HEK293 (cell line): Measurements from ENCODE around the gene ANKRD11.

Source experiments
- CTCF ChIA-PET: fragments of 350-600 bp; formaldehyde crosslinking; extraction: SDS; loops from one replicate; lab custom pipeline; 2021; ENCODE audit warnings: antibody characterized with exemption; lab: Yijun Ruan, JAX
- POLR2A ChIA-PET: fragments of 300-600 bp; formaldehyde crosslinking; extraction: SDS; loops from one replicate; lab custom pipeline; 2020; ENCODE audit warnings: antibody characterized with exemption, inconsistent platforms; lab: Yijun Ruan, JAX
- H3K27ac ChIP-seq: fragments of 200-500 bp; sonication (Bioruptor generic); 2 replicates; pipeline ENCODE4 v1.5.1; 2014; ENCODE audit warnings: low read depth, low read length, control low read depth, inconsistent platforms; ENCODE audit errors: extremely low read depth
- H3K36me3 ChIP-seq, 2 experiments: fragments of 200-500 bp in 1 of 2; sonication (Bioruptor generic) in 1 of 2; 1 replicate in 1 of 2; 2 replicates in 1 of 2; pipeline ENCODE4 v1.5.1; 2014 to 2017; ENCODE audit warnings: inconsistent platforms in 2 of 2, low read length in 2 of 2; ENCODE audit not compliant: control insufficient read depth in 2 of 2, insufficient read depth in 1 of 2
- H3K4me1 ChIP-seq: fragments of 200-500 bp; sonication (Bioruptor generic); 2 replicates; pipeline ENCODE4 v1.5.1; 2014; ENCODE audit warnings: mild to moderate bottlenecking, low read length, inconsistent platforms; ENCODE audit not compliant: control insufficient read depth, insufficient read depth
- H3K4me3 ChIP-seq: 2 replicates; pipeline ENCODE4 v1.5.1; 2011; ENCODE audit warnings: low read depth, mild to moderate bottlenecking, control low read depth, low read length, moderate library complexity
- H3K9me3 ChIP-seq: fragments of 200-500 bp; sonication (Bioruptor generic); 2 replicates; pipeline ENCODE4 v1.5.1; 2014; ENCODE audit warnings: low read depth, low read length, inconsistent platforms; ENCODE audit not compliant: control insufficient read depth, insufficient read depth
- GLI4 ChIP-seq: fragments of 450-650 bp; formaldehyde crosslinking; IDR thresholded peaks from 2 replicates; pipeline ENCODE4 v1.5.1; 2016; ENCODE audit warnings: missing biosample characterization, missing genetic modification characterization
- GLIS1 ChIP-seq: fragments of 450-650 bp; formaldehyde crosslinking; IDR thresholded peaks from 2 replicates; pipeline ENCODE4 v1.5.1; 2016; ENCODE audit warnings: missing biosample characterization, missing genetic modification characterization
- HOXA7 ChIP-seq: sonication (generic); formaldehyde crosslinking; IDR thresholded peaks from 2 replicates; pipeline ENCODE4 v1.8.1; 2022; ENCODE audit warnings: missing genetic modification reagents, borderline replicate concordance
- IKZF3 ChIP-seq: fragments of 450-650 bp; IDR thresholded peaks from 2 replicates; pipeline ENCODE4 v1.5.0; 2018; ENCODE audit warnings: missing biosample characterization, mild to moderate bottlenecking, missing genetic modification characterization, moderate library complexity
- SETDB1 ChIP-seq: IDR thresholded peaks from one replicate; pipeline ENCODE4 v1.6.1; 2017; ENCODE audit warnings: mild to moderate bottlenecking, low read length, moderate library complexity, mixed read lengths; ENCODE audit not compliant: insufficient read length
- WT1 ChIP-seq: fragments of 450-650 bp; formaldehyde crosslinking; IDR thresholded peaks from 2 replicates; pipeline ENCODE4 v1.5.1; 2016; ENCODE audit warnings: missing biosample characterization, missing genetic modification characterization
- ZBTB20 ChIP-seq: fragments of 450-650 bp; formaldehyde crosslinking; IDR thresholded peaks from 2 replicates; pipeline ENCODE4 v1.5.1; 2016; ENCODE audit warnings: missing biosample characterization, missing genetic modification characterization
- ZFHX2 ChIP-seq: fragments of 450-650 bp; formaldehyde crosslinking; conservative IDR thresholded peaks from 2 replicates; pipeline ENCODE4 v1.5.1; 2016; ENCODE audit warnings: missing biosample characterization, missing genetic modification characterization
- ZIC2 ChIP-seq: fragments of 450-650 bp; formaldehyde crosslinking; IDR thresholded peaks from 2 replicates; pipeline ENCODE4 v1.5.1; 2016; ENCODE audit warnings: missing biosample characterization, missing genetic modification characterization
- ZNF121 ChIP-seq: fragments of 450-650 bp; formaldehyde crosslinking; IDR thresholded peaks from 2 replicates; pipeline ENCODE4 v1.5.1; 2016; ENCODE audit warnings: missing biosample characterization, missing genetic modification characterization
- ZNF140 ChIP-seq: fragments of 450-650 bp; formaldehyde crosslinking; IDR thresholded peaks from 2 replicates; pipeline ENCODE4 v1.5.1; 2016; ENCODE audit warnings: missing biosample characterization, missing genetic modification characterization
- ZNF23 ChIP-seq: fragments of 450-650 bp; formaldehyde crosslinking; IDR thresholded peaks from 2 replicates; pipeline ENCODE4 v1.5.1; 2016; ENCODE audit warnings: missing biosample characterization, missing genetic modification characterization, borderline replicate concordance
- ZNF302 ChIP-seq: fragments of 450-650 bp; formaldehyde crosslinking; IDR thresholded peaks from 2 replicates; pipeline ENCODE4 v1.5.1; 2016; ENCODE audit warnings: missing biosample characterization, missing genetic modification characterization, low read depth
- ZNF350 ChIP-seq: fragments of 450-650 bp; formaldehyde crosslinking; IDR thresholded peaks from 2 replicates; pipeline ENCODE4 v1.5.0; 2017; ENCODE audit warnings: missing biosample characterization, mild to moderate bottlenecking, missing genetic modification characterization
- ZNF530 ChIP-seq: fragments of 450-650 bp; formaldehyde crosslinking; IDR thresholded peaks from 2 replicates; pipeline ENCODE4 v1.5.1; 2016; ENCODE audit warnings: low read depth, missing biosample characterization, missing genetic modification characterization
- ZNF660 ChIP-seq: fragments of 450-650 bp; IDR thresholded peaks from 2 replicates; pipeline ENCODE4 v1.5.1; 2018; ENCODE audit warnings: missing biosample characterization, mild to moderate bottlenecking, missing genetic modification characterization
- ZNF830 ChIP-seq: fragments of 450-650 bp; IDR thresholded peaks from 2 replicates; pipeline ENCODE4 v1.5.0; 2018; ENCODE audit warnings: missing biosample characterization, missing genetic modification characterization, low read depth, mild to moderate bottlenecking, moderate library complexity
- TF ChIP-seq, protein P1 (sequence below): fragments of 450-650 bp; formaldehyde crosslinking; IDR thresholded peaks from 2 replicates; pipeline ENCODE4 v1.5.1; 2016; ENCODE audit warnings: missing biosample characterization, missing genetic modification characterization
- TF ChIP-seq, protein P2 (sequence below): fragments of 450-650 bp; formaldehyde crosslinking; IDR thresholded peaks from 2 replicates; pipeline ENCODE4 v1.5.1; 2016; ENCODE audit warnings: missing biosample characterization, missing genetic modification characterization
- TF ChIP-seq, protein P3 (sequence below): fragments of 450-650 bp; formaldehyde crosslinking; IDR thresholded peaks from 2 replicates; pipeline ENCODE4 v1.5.1; 2016; ENCODE audit warnings: missing biosample characterization, missing genetic modification characterization

The ANKRD11 gene

DNA sequence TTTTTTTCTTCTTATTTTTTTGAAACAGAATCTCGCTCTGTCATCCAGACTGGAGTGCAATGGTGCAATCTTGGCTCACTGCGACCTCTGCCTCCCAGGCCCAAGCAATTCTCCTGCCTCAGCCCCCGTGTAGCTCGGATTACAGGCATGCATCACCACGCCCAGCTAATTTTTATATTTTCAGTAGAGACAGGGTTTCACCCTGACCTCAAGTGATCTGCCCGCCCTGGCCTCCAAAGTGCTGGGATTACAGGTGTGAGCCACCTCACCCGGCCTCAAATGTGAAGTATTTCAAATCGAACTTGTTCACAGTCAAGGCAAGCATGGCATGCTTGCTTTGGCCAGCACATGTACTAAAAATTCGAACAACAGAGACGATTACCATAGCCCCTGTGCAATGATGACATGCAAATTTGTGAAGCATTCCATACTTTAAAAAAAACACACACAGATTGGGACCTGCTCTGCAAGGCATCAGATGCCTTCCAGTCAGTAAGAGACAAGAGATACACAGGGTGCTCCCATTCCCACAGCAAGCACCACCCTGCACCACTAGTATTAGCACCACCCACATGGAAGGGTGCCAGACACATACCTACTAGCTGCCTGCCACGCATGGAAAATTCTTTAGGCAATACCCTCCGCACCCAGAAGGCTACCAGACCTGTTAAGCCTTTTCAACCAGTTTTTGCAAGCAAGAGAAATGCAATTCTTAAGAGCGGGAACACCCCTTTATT is 47.2 kb downstream of the ANKRD11 start (continued):
- TF ChIP-seq, protein P1, sequence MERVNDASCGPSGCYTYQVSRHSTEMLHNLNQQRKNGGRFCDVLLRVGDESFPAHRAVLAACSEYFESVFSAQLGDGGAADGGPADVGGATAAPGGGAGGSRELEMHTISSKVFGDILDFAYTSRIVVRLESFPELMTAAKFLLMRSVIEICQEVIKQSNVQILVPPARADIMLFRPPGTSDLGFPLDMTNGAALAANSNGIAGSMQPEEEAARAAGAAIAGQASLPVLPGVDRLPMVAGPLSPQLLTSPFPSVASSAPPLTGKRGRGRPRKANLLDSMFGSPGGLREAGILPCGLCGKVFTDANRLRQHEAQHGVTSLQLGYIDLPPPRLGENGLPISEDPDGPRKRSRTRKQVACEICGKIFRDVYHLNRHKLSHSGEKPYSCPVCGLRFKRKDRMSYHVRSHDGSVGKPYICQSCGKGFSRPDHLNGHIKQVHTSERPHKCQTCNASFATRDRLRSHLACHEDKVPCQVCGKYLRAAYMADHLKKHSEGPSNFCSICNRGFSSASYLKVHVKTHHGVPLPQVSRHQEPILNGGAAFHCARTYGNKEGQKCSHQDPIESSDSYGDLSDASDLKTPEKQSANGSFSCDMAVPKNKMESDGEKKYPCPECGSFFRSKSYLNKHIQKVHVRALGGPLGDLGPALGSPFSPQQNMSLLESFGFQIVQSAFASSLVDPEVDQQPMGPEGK: peak; percentile 75
- TF ChIP-seq ZBTB20 (tag by site-specific recombination) (peak; percentile 63), IKZF3 (tag by site-specific recombination) (0 out of 2 replicates have a peak, but pooled peaks have one; percentile 7), ZNF660 (no peak)

DNA sequence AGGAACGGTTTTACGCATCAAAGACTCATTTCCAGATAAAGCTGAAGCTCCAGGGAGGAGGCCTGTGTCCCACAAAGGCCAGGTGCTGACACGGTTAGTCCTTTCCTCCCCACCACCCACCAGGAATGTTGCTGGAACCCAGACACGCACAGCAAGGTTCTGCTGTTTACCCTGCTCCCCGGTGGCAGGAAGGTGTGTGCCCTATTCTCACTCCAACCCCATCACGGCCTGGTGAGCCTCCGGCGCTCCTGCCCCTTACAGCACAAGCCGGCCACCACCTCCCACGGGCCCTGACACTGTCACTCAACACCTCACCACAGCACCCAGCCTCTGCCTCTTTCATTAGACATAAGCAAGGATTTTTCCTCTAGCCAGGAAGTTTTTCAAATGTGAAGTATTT is 47.8 kb downstream of the ANKRD11 start:
- H3K4me3 ChIP-seq: no peak overlapping the region
- ChIA-PET CTCF (interaction anchor here (0.7 to 1.1 kb wide), 2 partner anchors 46 to 115 kb away, joined by 4 read pairs; no protein-coding TSS in a partner anchor), POLR2A (interaction anchor here (1.2 to 1.6 kb wide), 2 partner anchors 46 to 73 kb away, joined by 3 to 5 read pairs; no protein-coding TSS in a partner anchor)
- no peak for TF ChIP-seq ZNF23
- peak; percentile 23; the same call in 1 of the 2 replicates for TF ChIP-seq GLIS1 (tag by site-specific recombination)
- peak; percentile 49 for TF ChIP-seq ZFHX2 (tag by site-specific recombination)
- TF ChIP-seq ZIC2: peak; percentile 79
- no peak for TF ChIP-seq ZNF530 (tag by site-specific recombination)
- peaks cover 38% of the 10 kb centered on the region for H3K4me1 ChIP-seq
- no peaks in the 10 kb centered on the region; a peak in 1 of 3 replicates for H3K36me3 ChIP-seq
- no peaks in the 10 kb centered on the region for H3K9me3 ChIP-seq
- peak overlapping the region; percentile 60 for H3K27ac ChIP-seq

DNA sequence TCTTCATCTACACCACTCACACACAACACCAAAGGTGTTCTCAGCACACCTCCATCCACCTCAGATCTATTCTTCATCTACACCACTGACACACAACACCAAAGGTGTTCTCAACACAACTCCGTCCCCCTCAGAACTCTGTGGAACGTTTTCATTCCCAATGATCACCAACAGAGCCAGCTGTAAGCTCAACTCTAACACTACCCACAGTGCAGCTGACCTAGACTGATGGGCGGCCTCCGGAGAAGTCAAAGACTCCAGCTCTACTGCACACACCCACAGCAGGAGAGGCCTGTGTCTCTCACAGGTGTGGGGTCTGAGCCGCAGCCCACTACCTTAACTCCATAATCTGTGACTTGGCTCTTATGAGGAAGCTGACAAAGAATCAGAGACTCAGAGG is 50.7 kb downstream of the ANKRD11 start:
- CTCF ChIA-PET: no interaction called here
- TF ChIP-seq ZNF140 (tag by site-specific recombination) (no peak), GLI4 (tag by site-specific recombination) (no peak), SETDB1 (no peak), ZNF302 (tag by site-specific recombination) (no peak), ZNF350 (tag by site-specific recombination) (no peak), ZNF121 (tag by site-specific recombination) (no peak), WT1 (no peak), ZNF830 (tag by site-specific recombination) (no peak), HOXA7 (CRISPR knock-in tag) (no peak)
- TF ChIP-seq, protein P2, sequence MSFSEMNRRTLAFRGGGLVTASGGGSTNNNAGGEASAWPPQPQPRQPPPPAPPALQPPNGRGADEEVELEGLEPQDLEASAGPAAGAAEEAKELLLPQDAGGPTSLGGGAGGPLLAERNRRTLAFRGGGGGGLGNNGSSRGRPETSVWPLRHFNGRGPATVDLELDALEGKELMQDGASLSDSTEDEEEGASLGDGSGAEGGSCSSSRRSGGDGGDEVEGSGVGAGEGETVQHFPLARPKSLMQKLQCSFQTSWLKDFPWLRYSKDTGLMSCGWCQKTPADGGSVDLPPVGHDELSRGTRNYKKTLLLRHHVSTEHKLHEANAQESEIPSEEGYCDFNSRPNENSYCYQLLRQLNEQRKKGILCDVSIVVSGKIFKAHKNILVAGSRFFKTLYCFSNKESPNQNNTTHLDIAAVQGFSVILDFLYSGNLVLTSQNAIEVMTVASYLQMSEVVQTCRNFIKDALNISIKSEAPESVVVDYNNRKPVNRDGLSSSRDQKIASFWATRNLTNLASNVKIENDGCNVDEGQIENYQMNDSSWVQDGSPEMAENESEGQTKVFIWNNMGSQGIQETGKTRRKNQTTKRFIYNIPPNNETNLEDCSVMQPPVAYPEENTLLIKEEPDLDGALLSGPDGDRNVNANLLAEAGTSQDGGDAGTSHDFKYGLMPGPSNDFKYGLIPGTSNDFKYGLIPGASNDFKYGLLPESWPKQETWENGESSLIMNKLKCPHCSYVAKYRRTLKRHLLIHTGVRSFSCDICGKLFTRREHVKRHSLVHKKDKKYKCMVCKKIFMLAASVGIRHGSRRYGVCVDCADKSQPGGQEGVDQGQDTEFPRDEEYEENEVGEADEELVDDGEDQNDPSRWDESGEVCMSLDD (tag by site-specific recombination): no peak
- TF ChIP-seq, protein P3, sequence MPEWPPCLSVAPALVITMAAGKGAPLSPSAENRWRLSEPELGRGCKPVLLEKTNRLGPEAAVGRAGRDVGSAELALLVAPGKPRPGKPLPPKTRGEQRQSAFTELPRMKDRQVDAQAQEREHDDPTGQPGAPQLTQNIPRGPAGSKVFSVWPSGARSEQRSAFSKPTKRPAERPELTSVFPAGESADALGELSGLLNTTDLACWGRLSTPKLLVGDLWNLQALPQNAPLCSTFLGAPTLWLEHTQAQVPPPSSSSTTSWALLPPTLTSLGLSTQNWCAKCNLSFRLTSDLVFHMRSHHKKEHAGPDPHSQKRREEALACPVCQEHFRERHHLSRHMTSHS (tag by site-specific recombination): no peak
- Histone ChIP-seq H3K27ac (no peak overlapping the region), H3K4me1 (peaks cover 22% of the 10 kb centered on the region), H3K36me3 (peaks cover 0 to 15% of the 10 kb centered on the region in 2 experiments; a peak in 2 of 3 replicates), H3K9me3 (no peaks in the 10 kb centered on the region), H3K4me3 (no peak overlapping the region)
- POLR2A ChIA-PET: no interaction called here
